Measurements from ENCODE around the gene ENTPD5. TPM values are rescaled to one million over a fixed set of nuclear protein-coding genes. Genes with fewer than 3 reads are reported as not detected.

ENTPD5 gene
- total and polyA plus RNA-seq, 4 donors: 38.1 to 276 (median 76.5) TPM

GRCh38 chr14:73968885-73969284, 50.2 kb downstream of the ENTPD5 start:
- no peak for TF ChIP-seq REST (IDR thresholded peaks at IDR 0.05)
- no peak for TF ChIP-seq ATF3 (IDR thresholded peaks at IDR 0.05)
- no peak for TF ChIP-seq ZBTB33 (IDR thresholded peaks at IDR 0.05)
- TF ChIP-seq RXRA (IDR thresholded peaks at IDR 0.05): no peak
- TF ChIP-seq JUND (IDR thresholded peaks at IDR 0.05): no peak
- TF ChIP-seq NR2F2 (IDR thresholded peaks at IDR 0.05): no peak
- no peak for TF ChIP-seq FOXA2 (IDR thresholded peaks at IDR 0.05)
- no peak for TF ChIP-seq EGR1 (IDR thresholded peaks at IDR 0.05; ENCODE audit: low read depth in 2 of 2)
- no peak for TF ChIP-seq MAX (IDR thresholded peaks at IDR 0.05)
- no peak for TF ChIP-seq CTCF (IDR thresholded peaks at IDR 0.05; ENCODE audit: low read depth, low read length, missing input control)
- no peak for TF ChIP-seq TAF1 (conservative IDR thresholded peaks at IDR 0.05)
- TF ChIP-seq SP1 (IDR thresholded peaks at IDR 0.05): no peak
- no peak for TF ChIP-seq HNF4G (IDR thresholded peaks at IDR 0.05)
- TF ChIP-seq RAD21 (IDR thresholded peaks at IDR 0.05): no peak
- no peak for TF ChIP-seq YY1 (IDR thresholded peaks at IDR 0.05)
- no peak for TF ChIP-seq GABPA (IDR thresholded peaks at IDR 0.05 in 1 of 2, conservative IDR thresholded peaks at IDR 0.05 in 1 of 2)
- TF ChIP-seq HNF4A (conservative IDR thresholded peaks at IDR 0.05): no peak
- no peak overlapping the region for H3K9ac ChIP-seq (ENCODE audit: low read depth in 1 of 2, low read length in 2 of 2)
- peaks cover 0 to 4% (median 0%) of the 10 kb centered on the region in 4 donors for H3K4me1 ChIP-seq (ENCODE audit: control insufficient read depth in 4 of 4, insufficient read depth in 4 of 4, low read length in 3 of 4)
- H3K4me3 ChIP-seq (ENCODE audit: low read depth in 1 of 3, low read length in 3 of 3): no peak overlapping the region
- H3K27ac ChIP-seq (ENCODE audit: low read depth in 1 of 2, low read length in 2 of 2): no peak overlapping the region
- no peaks in the 10 kb centered on the region for H3K9me3 ChIP-seq (ENCODE audit: control insufficient read depth in 4 of 4, low read length in 3 of 4)
- H3K36me3 ChIP-seq (ENCODE audit: control insufficient read depth in 4 of 4, insufficient read depth in 3 of 4, low read depth in 1 of 4, low read length in 3 of 4): peaks cover 6 to 74% (median 55%) of the 10 kb centered on the region in 4 donors
- DNase-seq (ENCODE audit: low spot score): no peak
- WGBS: 94% methylated on average over 2 of the region's 2 CpGs
- H3K27me3 ChIP-seq (ENCODE audit: control insufficient read depth in 4 of 4, insufficient read depth in 4 of 4, low read length in 3 of 4): no peaks in the 10 kb centered on the region

Measured in liver (tissue), 9 donors.